ENCODE data around the gene PDZD7.

DNA sequence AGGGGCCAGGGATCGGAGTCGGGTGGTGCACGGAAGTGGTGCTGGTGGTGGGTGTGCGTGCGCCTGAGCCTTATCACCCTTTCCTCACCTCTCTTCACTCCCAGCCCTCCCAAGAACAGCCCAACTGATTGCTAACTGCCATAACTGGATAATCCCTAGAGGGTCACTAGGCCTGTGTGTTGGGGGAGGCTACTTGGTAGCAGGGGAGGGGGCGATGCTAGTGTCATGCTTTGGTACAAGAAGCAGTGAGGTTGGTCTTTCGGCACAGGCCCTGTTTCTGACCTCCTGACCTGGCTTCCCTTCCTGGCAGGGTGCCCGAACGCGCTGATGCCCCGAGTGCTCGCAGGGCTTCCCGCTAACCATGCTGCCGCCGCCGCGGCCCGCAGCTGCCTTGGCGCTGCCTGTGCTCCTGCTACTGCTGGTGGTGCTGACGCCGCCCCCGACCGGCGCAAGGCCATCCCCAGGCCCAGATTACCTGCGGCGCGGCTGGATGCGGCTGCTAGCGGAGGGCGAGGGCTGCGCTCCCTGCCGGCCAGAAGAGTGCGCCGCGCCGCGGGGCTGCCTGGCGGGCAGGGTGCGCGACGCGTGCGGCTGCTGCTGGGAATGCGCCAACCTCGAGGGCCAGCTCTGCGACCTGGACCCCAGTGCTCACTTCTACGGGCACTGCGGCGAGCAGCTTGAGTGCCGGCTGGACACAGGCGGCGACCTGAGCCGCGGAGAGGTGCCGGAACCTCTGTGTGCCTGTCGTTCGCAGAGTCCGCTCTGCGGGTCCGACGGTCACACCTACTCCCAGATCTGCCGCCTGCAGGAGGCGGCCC, 31.5 kb upstream of the PDZD7 start:
- TF ChIP-seq, protein P1, sequence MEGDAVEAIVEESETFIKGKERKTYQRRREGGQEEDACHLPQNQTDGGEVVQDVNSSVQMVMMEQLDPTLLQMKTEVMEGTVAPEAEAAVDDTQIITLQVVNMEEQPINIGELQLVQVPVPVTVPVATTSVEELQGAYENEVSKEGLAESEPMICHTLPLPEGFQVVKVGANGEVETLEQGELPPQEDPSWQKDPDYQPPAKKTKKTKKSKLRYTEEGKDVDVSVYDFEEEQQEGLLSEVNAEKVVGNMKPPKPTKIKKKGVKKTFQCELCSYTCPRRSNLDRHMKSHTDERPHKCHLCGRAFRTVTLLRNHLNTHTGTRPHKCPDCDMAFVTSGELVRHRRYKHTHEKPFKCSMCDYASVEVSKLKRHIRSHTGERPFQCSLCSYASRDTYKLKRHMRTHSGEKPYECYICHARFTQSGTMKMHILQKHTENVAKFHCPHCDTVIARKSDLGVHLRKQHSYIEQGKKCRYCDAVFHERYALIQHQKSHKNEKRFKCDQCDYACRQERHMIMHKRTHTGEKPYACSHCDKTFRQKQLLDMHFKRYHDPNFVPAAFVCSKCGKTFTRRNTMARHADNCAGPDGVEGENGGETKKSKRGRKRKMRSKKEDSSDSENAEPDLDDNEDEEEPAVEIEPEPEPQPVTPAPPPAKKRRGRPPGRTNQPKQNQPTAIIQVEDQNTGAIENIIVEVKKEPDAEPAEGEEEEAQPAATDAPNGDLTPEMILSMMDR (IDR thresholded peaks at IDR 0.05), result peak in 2 of 3 donors; percentile 13 to 28
- TF ChIP-seq EP300 (IDR thresholded peaks at IDR 0.05), result no peak

Measured in ovary (tissue), 3 donors.